ENCODE measurements around the gene DGKE. TPM values are rescaled to one million over a fixed set of nuclear protein-coding genes. Genes with fewer than 3 reads are reported as not detected.

The DGKE gene
- total and polyA plus RNA-seq, 2 of the 8 experiments (the other 6 are each of a cell fraction or from before 2014, with no cell fraction given): 1.7 to 7.4 TPM

GRCh38 chr17:56866496-56866895 is 32.5 kb downstream of the DGKE start:
- WGBS, 2 experiments (ENCODE audit: extremely low coverage in 1 of 2, insufficient coverage in 1 of 2, insufficient read length in 1 of 2, insufficient replicate concordance in 2 of 2, low coverage in 1 of 2, low lambda C conversion rate in 2 of 2, missing lambda C conversion rate in 1 of 2): 60% methylated on average over 3 of the region's 3 CpGs; no CpG with 5 or more reads in 1 of the 2 experiments
- Histone ChIP-seq H2AFZ (ENCODE audit: low read length) (no peak overlapping the region), H3K4me1 (replicated peaks in 1 of 4; ENCODE audit: control insufficient read depth in 3 of 4, insufficient read depth in 4 of 4, low read length in 3 of 4) (peaks cover 0 to 2% (median 0%) of the 10 kb centered on the region in 4 experiments; a peak in 1 of 7 replicates), H3K27ac (ENCODE audit: low read depth, low read length) (no peak overlapping the region), H4K5ac (ENCODE audit: insufficient read length, low read depth, low read length) (no peak overlapping the region), H3K79me1 (ENCODE audit: low read depth, low read length) (no peaks in the 10 kb centered on the region), H4K8ac (ENCODE audit: extremely low read depth, insufficient read depth, low read length) (no peak overlapping the region), H2BK20ac (ENCODE audit: low read length) (no peak overlapping the region), H2BK5ac (ENCODE audit: low read depth, low read length) (no peak overlapping the region), H2AK5ac (ENCODE audit: low read depth, low read length) (no peak overlapping the region), H3K9me3 (ENCODE audit: insufficient read depth in 2 of 2, low read depth in 1 of 2, low read length in 1 of 2) (no peaks in the 10 kb centered on the region), H2BK12ac (ENCODE audit: low read depth, low read length) (no peak overlapping the region), H3K14ac (ENCODE audit: insufficient read length) (no peak overlapping the region), H3K4me2 (ENCODE audit: insufficient read depth in 1 of 2, low read depth in 2 of 2, low read length in 2 of 2) (no peak overlapping the region), H3K4ac (replicated peaks; ENCODE audit: insufficient read length, low read depth, low read length) (no peak overlapping the region), H3K9ac (replicated peaks in 1 of 4; ENCODE audit: extremely low read depth in 1 of 4, low read depth in 3 of 4, low read length in 3 of 4) (no peak overlapping the region), H4K91ac (replicated peaks; ENCODE audit: insufficient read length, low read length) (no peak overlapping the region), H2BK15ac (ENCODE audit: low read length) (no peak overlapping the region), H3K36me3 (ENCODE audit: control insufficient read depth in 2 of 4, insufficient read depth in 4 of 4, low read length in 3 of 4) (peaks cover 0 to 6% (median 3%) of the 10 kb centered on the region in 4 experiments; a peak in 5 of 8 replicates), H3K79me2 (ENCODE audit: control insufficient read depth in 1 of 2, insufficient read depth in 2 of 2, low read length in 2 of 2) (no peaks in the 10 kb centered on the region), H3K23ac (ENCODE audit: insufficient read length) (no peak overlapping the region), H3K4me3 (ENCODE audit: extremely low read depth in 1 of 4, insufficient read depth in 2 of 4, low read depth in 3 of 4, low read length in 4 of 4) (no peak overlapping the region), H2BK120ac (replicated peaks; ENCODE audit: low read depth, low read length) (no peak overlapping the region), H3K18ac (ENCODE audit: extremely low read depth, low read length) (no peak overlapping the region), H4K20me1 (replicated peaks in 1 of 2; ENCODE audit: control insufficient read depth in 1 of 2, insufficient read depth in 2 of 2, low read length in 2 of 2) (no peaks in the 10 kb centered on the region), H3K23me2 (ENCODE audit: low read depth, low read length) (no peaks in the 10 kb centered on the region), H3K56ac (replicated peaks; ENCODE audit: insufficient read length, low read depth, low read length) (no peak overlapping the region), H3K27me3 (replicated peaks in 1 of 4; ENCODE audit: control insufficient read depth in 3 of 4, extremely low read depth in 1 of 4, insufficient read depth in 3 of 4, low read length in 3 of 4) (no peaks in the 10 kb centered on the region)
- CTCF ChIA-PET (ENCODE audit: partially characterized antibody): interaction anchor here (1.0 to 1.6 kb wide), 3 partner anchors 43 to 79 kb away, joined by 3 to 5 read pairs (median 4); no protein-coding TSS in a partner anchor
- FAIRE-seq (no peak), DNase-seq (ENCODE audit: low read depth in 1 of 2, low spot score in 2 of 2) (no peak)
- POLR2A ChIA-PET (ENCODE audit: partially characterized antibody): no interaction called here
- TF ChIP-seq SAP30 (IDR thresholded peaks at IDR 0.05; ENCODE audit: insufficient read depth, insufficient replicate concordance, low read length) (no peak), CHD1 (IDR thresholded peaks at IDR 0.05; ENCODE audit: low read depth, low read length) (no peak), SP4 (IDR thresholded peaks at IDR 0.05; ENCODE audit: low read length) (no peak), RBBP5 (IDR thresholded peaks at IDR 0.05; ENCODE audit: borderline replicate concordance, low read depth, low read length) (no peak), HDAC2 (IDR thresholded peaks at IDR 0.05; ENCODE audit: borderline replicate concordance in 1 of 2, low read depth in 2 of 2, low read length in 2 of 2) (no peak), GTF2F1 (IDR thresholded peaks at IDR 0.05; ENCODE audit: borderline replicate concordance, low read depth, low read length) (no peak), KDM4A (IDR thresholded peaks at IDR 0.05; ENCODE audit: low read depth, low read length, severe bottlenecking) (no peak), RAD21 (IDR thresholded peaks at IDR 0.05 in 1 of 2, conservative IDR thresholded peaks at IDR 0.05 in 1 of 2; ENCODE audit: low read depth in 2 of 2, low read length in 2 of 2) (peak; percentile 41 to 52), GABPA (IDR thresholded peaks at IDR 0.05; ENCODE audit: borderline replicate concordance, insufficient read depth, low read length) (no peak)
- TF ChIP-seq, protein P1, sequence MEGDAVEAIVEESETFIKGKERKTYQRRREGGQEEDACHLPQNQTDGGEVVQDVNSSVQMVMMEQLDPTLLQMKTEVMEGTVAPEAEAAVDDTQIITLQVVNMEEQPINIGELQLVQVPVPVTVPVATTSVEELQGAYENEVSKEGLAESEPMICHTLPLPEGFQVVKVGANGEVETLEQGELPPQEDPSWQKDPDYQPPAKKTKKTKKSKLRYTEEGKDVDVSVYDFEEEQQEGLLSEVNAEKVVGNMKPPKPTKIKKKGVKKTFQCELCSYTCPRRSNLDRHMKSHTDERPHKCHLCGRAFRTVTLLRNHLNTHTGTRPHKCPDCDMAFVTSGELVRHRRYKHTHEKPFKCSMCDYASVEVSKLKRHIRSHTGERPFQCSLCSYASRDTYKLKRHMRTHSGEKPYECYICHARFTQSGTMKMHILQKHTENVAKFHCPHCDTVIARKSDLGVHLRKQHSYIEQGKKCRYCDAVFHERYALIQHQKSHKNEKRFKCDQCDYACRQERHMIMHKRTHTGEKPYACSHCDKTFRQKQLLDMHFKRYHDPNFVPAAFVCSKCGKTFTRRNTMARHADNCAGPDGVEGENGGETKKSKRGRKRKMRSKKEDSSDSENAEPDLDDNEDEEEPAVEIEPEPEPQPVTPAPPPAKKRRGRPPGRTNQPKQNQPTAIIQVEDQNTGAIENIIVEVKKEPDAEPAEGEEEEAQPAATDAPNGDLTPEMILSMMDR (IDR thresholded peaks at IDR 0.05; ENCODE audit: control extremely low read depth in 1 of 3, insufficient read depth in 1 of 3, low read depth in 1 of 3, low read length in 3 of 3): peak; percentile 15 to 51 (median 25); a peak in 2 of 4 replicates
